Panc1 (cell line): ENCODE data around the gene THBS2. TPM values are rescaled to one million over a fixed set of nuclear protein-coding genes. Genes with fewer than 3 reads are reported as not detected.

ENCODE experiments used
- ATAC-seq: fragments of 200-7000 bp; cut with Tn5 transposase; 2 replicates; pipeline ENCODE4 v1.9.1; 2020; ENCODE audit warnings: mild to moderate bottlenecking, moderate library complexity
- BruUV-seq: library from RNA; stranded (reverse); fragments of 400-500 nt; replicated peaks from 2 replicates; lab custom pipeline; 2021; lab: Mats Ljungman, UMichigan
- CTCF ChIA-PET: fragments of 300-600 bp; sonication (Branson Sonifier 250); formaldehyde crosslinking; loops from one replicate; lab custom pipeline; 2022; ENCODE audit warnings: antibody characterized with exemption; lab: Charles Lee
- POLR2A ChIA-PET: fragments of 300-600 bp; sonication (Branson Sonifier 250); formaldehyde crosslinking; loops from one replicate; lab custom pipeline; 2022; ENCODE audit warnings: antibody characterized with exemption; lab: Charles Lee
- DNase-seq: peaks from one replicate; pipeline ENCODE4 v3.0.0-alpha.2; 2010; ENCODE audit warnings: low read depth, low spot score
- H3K27ac ChIP-seq: 2 replicates; pipeline ENCODE4 v1.5.1; 2011; ENCODE audit warnings: mild to moderate bottlenecking, low read length, inconsistent platforms
- H3K27me3 ChIP-seq: fragments of 200-500 bp; sonication (Bioruptor generic); 2 replicates; pipeline ENCODE4 v1.6.0; 2014; ENCODE audit warnings: low read length, inconsistent platforms; ENCODE audit not compliant: control insufficient read depth, insufficient read depth
- H3K36me3 ChIP-seq: fragments of 200-500 bp; sonication (Bioruptor generic); 2 replicates; pipeline ENCODE4 v1.5.1; 2014; ENCODE audit warnings: inconsistent platforms, mild to moderate bottlenecking, low read length, moderate library complexity; ENCODE audit not compliant: control insufficient read depth, insufficient read depth
- H3K4me1 ChIP-seq: 2 replicates; pipeline ENCODE4 v1.5.1; 2011; ENCODE audit warnings: inconsistent platforms, mild to moderate bottlenecking, low read length, moderate library complexity; ENCODE audit not compliant: control insufficient read depth, insufficient read depth
- H3K4me3 ChIP-seq, 2 experiments: 2 replicates each; pipeline ENCODE4 v1.5.1; 2011 to 2012; ENCODE audit warnings: low read depth in 2 of 2, low read length in 2 of 2, mild to moderate bottlenecking in 2 of 2, inconsistent platforms in 1 of 2, moderate library complexity in 1 of 2
- H3K9me3 ChIP-seq: fragments of 200-500 bp; sonication (Bioruptor generic); 2 replicates; pipeline ENCODE4 v1.5.1; 2014; ENCODE audit warnings: low read depth, mild to moderate bottlenecking, inconsistent platforms, low read length, moderate library complexity; ENCODE audit not compliant: control insufficient read depth, insufficient read depth
- CTCF ChIP-seq: fragments of 450-650 bp; IDR thresholded peaks from 2 replicates; pipeline ENCODE4 v1.5.1; 2017; ENCODE audit warnings: mild to moderate bottlenecking
- POLR2AphosphoS5 ChIP-seq: IDR thresholded peaks from 2 replicates; pipeline ENCODE4 v1.6.1; 2012; ENCODE audit warnings: mild to moderate bottlenecking, low read depth, low read length, moderate library complexity
- REST ChIP-seq, 2 experiments: IDR thresholded peaks; 2 replicates each; pipeline ENCODE4 v1.6.1; 2011 to 2012; ENCODE audit warnings: low read depth in 2 of 2, control low read depth in 1 of 2, low read length in 1 of 2, mild to moderate bottlenecking in 1 of 2, moderate library complexity in 1 of 2; ENCODE audit not compliant: insufficient read depth in 1 of 2
- SIN3A ChIP-seq: IDR thresholded peaks from 2 replicates; pipeline ENCODE4 v1.6.1; 2012; ENCODE audit warnings: low read depth, mild to moderate bottlenecking, low read length, moderate library complexity, borderline replicate concordance; ENCODE audit not compliant: insufficient read depth
- TCF7L2 ChIP-seq: IDR thresholded peaks from 2 replicates; pipeline ENCODE4 v1.6.1; 2011; ENCODE audit warnings: mild to moderate bottlenecking, low read depth, low read length, inconsistent platforms
- in situ Hi-C: cut with HindIII; loops from 2 replicates; pipeline ENCODE4 v1.10.0; 2016; ENCODE audit warnings: low sequenced_read_pairs, low pct_unique_long_range_greater_than_20kb
- intact Hi-C: fragments of 100-400 bp; cut with micrococcal nuclease; formaldehyde crosslinking; loops from one replicate; pipeline ENCODE4 v1.10.0; 2022; ENCODE audit not compliant: unreplicated experiment
- total RNA-seq: library from RNA; stranded (reverse); gene quantifications from one replicate; pipeline ENCODE4 v1.2.1, GENCODE V29; 2021; ENCODE audit not compliant: unreplicated experiment

The THBS2 gene
- total RNA-seq, 1 experiment from 2014 or later = 0.05 TPM

DNA sequence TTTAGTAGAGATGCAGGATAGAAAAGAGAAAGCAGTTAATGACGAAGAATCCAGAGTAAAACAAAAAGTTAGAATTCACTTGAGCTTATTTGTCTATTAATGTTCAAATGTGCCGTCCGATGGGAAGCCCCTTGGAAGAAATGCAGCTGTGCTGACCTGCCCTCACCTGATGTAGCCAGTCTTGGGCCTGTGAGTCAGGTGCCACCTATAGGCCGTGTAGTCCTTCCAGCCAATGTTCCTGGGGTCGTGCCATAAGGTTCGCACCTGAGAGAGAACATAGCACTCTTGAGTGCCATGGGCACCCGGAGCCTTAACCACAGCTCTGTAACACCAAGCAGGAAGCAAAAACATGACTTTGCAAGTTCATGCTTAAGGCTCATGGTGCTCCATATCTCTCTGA is 32.4 kb downstream of the THBS2 start:
- intact Hi-C loops (no loop called here), in situ Hi-C loops (no loop called here)
- ATAC-seq (no peak), DNase-seq (no peak)
- ChIA-PET CTCF (no interaction called here), POLR2A (no interaction called here)
- Histone ChIP-seq H3K27me3 (no peaks in the 10 kb centered on the region), H3K36me3 (no peaks in the 10 kb centered on the region), H3K4me3 (no peak overlapping the region), H3K27ac (no peak overlapping the region), H3K4me1 (no peaks in the 10 kb centered on the region), H3K9me3 (no peaks in the 10 kb centered on the region)
- TF ChIP-seq TCF7L2 (no peak), CTCF (no peak), POLR2AphosphoS5 (no peak), SIN3A (no peak), REST (IDR thresholded peaks at IDR 0.05; ENCODE audit: insufficient read depth in 1 of 2, low read depth in 2 of 2, low read length in 1 of 2) (no peak)
- BruUV-seq = no TSS peak

GRCh38 chr6:169220068-169220964 is 33.3 kb downstream of the THBS2 start:
- Histone ChIP-seq H3K27me3 (no peaks in the 10 kb centered on the region), H3K9me3 (no peaks in the 10 kb centered on the region), H3K4me1 (no peaks in the 10 kb centered on the region), H3K27ac (no peak overlapping the region), H3K36me3 (no peaks in the 10 kb centered on the region), H3K4me3 (no peak overlapping the region)
- no peak for TF ChIP-seq CTCF
- no peak for TF ChIP-seq REST (IDR thresholded peaks at IDR 0.05; ENCODE audit: insufficient read depth in 1 of 2, low read depth in 2 of 2, low read length in 1 of 2)
- TF ChIP-seq POLR2AphosphoS5 = no peak
- no peak for TF ChIP-seq TCF7L2
- no peak for TF ChIP-seq SIN3A
- no peak for DNase-seq
- in situ Hi-C loops (no loop called here), intact Hi-C loops (no loop called here)
- ChIA-PET CTCF (no interaction called here), POLR2A (no interaction called here)
- no TSS peak for BruUV-seq
- ATAC-seq = peak; percentile 34; the same call in 1 of the 2 replicates
